ENCODE measurements around the gene STK38L. TPM values are rescaled to one million over a fixed set of nuclear protein-coding genes. Genes with fewer than 3 reads are reported as not detected.

The STK38L gene
- total RNA-seq, 1 experiment from 2014 or later = 25.2 TPM

DNA sequence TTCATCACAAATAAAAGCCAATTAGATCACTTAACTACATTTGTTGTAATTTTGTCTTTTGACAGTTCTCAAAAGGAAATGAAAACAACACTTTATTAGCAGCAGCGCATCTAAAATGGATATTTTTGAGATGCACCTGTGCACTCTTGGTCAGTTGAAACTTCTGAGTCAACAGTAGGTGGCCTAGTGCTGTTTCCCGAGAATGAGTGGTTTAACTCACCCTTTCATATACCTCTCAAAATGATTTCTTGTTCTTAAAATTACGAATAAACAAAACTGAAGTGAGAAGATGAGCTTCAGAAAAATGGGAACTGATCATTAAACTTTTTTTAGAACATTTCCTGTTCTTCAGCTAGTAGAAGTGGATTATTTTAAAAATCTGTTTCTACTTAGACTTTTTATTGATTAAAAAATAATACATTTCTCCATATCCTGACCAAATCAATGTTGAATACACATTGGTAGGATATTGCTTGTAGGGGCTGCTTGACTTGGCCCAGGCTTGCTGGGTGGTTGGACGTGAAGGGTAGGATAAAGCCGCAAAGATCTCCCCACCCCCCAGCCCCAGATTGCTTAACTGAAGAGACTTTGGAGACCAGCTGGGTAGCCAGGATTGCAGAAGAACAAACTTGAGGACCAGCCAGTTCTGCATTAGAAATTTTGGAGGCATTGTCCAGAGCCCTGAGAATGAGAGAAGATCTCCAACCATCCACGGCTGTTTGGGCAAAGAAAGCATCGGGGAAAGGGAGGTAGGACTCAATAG lies 22.3 kb upstream of the STK38L start:
- intact Hi-C loops (cut with micrococcal nuclease; ENCODE audit: unreplicated experiment) (no loop called here), in situ Hi-C loops (cut with HindIII; ENCODE audit: low pct_unique_long_range_greater_than_20kb, low sequenced_read_pairs) (no loop called here)
- no TSS peak for BruUV-seq (replicated peaks)
- no peaks in the 10 kb centered on the region for H3K9me3 ChIP-seq (ENCODE audit: control insufficient read depth, insufficient read depth, low read depth, low read length)
- H3K27me3 ChIP-seq (ENCODE audit: control insufficient read depth, insufficient read depth, low read length) = peaks cover 4% of the 10 kb centered on the region; the same call in 1 of the 2 replicates
- DNase-seq (ENCODE audit: low read depth, low spot score) (no peak), ATAC-seq (no peak)
- no peak for TF ChIP-seq POLR2AphosphoS5 (IDR thresholded peaks at IDR 0.05; ENCODE audit: low read depth, low read length)
- no peak for TF ChIP-seq TCF7L2 (IDR thresholded peaks at IDR 0.05; ENCODE audit: low read depth, low read length)
- TF ChIP-seq CTCF (IDR thresholded peaks at IDR 0.05) = no peak
- TF ChIP-seq SIN3A (IDR thresholded peaks at IDR 0.05; ENCODE audit: borderline replicate concordance, insufficient read depth, low read depth, low read length) = no peak
- TF ChIP-seq, protein P1, sequence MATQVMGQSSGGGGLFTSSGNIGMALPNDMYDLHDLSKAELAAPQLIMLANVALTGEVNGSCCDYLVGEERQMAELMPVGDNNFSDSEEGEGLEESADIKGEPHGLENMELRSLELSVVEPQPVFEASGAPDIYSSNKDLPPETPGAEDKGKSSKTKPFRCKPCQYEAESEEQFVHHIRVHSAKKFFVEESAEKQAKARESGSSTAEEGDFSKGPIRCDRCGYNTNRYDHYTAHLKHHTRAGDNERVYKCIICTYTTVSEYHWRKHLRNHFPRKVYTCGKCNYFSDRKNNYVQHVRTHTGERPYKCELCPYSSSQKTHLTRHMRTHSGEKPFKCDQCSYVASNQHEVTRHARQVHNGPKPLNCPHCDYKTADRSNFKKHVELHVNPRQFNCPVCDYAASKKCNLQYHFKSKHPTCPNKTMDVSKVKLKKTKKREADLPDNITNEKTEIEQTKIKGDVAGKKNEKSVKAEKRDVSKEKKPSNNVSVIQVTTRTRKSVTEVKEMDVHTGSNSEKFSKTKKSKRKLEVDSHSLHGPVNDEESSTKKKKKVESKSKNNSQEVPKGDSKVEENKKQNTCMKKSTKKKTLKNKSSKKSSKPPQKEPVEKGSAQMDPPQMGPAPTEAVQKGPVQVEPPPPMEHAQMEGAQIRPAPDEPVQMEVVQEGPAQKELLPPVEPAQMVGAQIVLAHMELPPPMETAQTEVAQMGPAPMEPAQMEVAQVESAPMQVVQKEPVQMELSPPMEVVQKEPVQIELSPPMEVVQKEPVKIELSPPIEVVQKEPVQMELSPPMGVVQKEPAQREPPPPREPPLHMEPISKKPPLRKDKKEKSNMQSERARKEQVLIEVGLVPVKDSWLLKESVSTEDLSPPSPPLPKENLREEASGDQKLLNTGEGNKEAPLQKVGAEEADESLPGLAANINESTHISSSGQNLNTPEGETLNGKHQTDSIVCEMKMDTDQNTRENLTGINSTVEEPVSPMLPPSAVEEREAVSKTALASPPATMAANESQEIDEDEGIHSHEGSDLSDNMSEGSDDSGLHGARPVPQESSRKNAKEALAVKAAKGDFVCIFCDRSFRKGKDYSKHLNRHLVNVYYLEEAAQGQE (IDR thresholded peaks at IDR 0.05; ENCODE audit: insufficient read depth in 1 of 2, low read depth in 2 of 2, low read length in 1 of 2) = no peak
- no peaks in the 10 kb centered on the region for H3K4me1 ChIP-seq (ENCODE audit: control insufficient read depth, insufficient read depth, low read length)
- POLR2A ChIA-PET = interaction anchor here (0.7 kb wide), 1 partner anchor 32 kb away, joined by 6 read pairs; no protein-coding TSS in a partner anchor
- CTCF ChIA-PET = no interaction called here
- H3K4me3 ChIP-seq (ENCODE audit: low read depth in 2 of 2, low read length in 2 of 2) = no peak overlapping the region
- H3K27ac ChIP-seq (ENCODE audit: low read length) = no peak overlapping the region
- H3K36me3 ChIP-seq (ENCODE audit: control insufficient read depth, insufficient read depth, low read length) = no peaks in the 10 kb centered on the region

DNA sequence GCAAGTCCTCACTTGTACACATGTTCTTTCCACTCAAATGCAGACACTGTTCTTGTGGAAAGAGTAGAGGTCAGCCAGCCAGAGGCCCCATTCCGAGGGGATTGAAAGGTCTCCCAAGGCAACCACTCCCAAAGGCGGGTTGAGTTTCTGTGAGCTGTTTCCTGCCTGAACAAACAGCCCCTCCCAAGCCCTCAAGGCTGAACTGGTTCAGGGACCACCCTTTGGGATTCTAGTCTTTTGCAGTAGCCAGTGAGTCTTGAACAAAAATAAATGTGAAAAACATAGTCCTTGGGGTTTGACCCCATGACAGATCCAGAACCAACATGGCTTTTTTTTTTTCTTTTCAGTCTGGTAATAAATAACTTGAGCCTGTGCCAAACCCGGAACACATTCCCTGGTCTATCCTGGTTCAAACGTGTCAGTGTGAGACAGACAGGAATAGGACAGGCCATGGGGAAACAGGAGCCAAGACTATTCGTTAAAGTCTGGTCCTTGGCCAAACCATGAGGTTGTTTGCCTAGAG lies 17.6 kb upstream of the STK38L start:
- ATAC-seq (no peak), DNase-seq (ENCODE audit: low read depth, low spot score) (no peak)
- Histone ChIP-seq H3K36me3 (ENCODE audit: control insufficient read depth, insufficient read depth, low read length) (no peaks in the 10 kb centered on the region), H3K27ac (ENCODE audit: low read length) (no peak overlapping the region), H3K9me3 (ENCODE audit: control insufficient read depth, insufficient read depth, low read depth, low read length) (no peaks in the 10 kb centered on the region), H3K27me3 (ENCODE audit: control insufficient read depth, insufficient read depth, low read length) (peaks cover 4% of the 10 kb centered on the region; the same call in 1 of the 2 replicates), H3K4me1 (ENCODE audit: control insufficient read depth, insufficient read depth, low read length) (no peaks in the 10 kb centered on the region), H3K4me3 (ENCODE audit: low read depth in 2 of 2, low read length in 2 of 2) (no peak overlapping the region)
- in situ Hi-C loops (cut with HindIII; ENCODE audit: low pct_unique_long_range_greater_than_20kb, low sequenced_read_pairs) = no loop called here
- no TSS peak for BruUV-seq (replicated peaks)
- POLR2A ChIA-PET = no interaction called here
- intact Hi-C loops (cut with micrococcal nuclease; ENCODE audit: unreplicated experiment) = no loop called here
- TF ChIP-seq, protein P1 (IDR thresholded peaks at IDR 0.05; ENCODE audit: insufficient read depth in 1 of 2, low read depth in 2 of 2, low read length in 1 of 2) = no peak
- TF ChIP-seq CTCF (IDR thresholded peaks at IDR 0.05) (no peak), POLR2AphosphoS5 (IDR thresholded peaks at IDR 0.05; ENCODE audit: low read depth, low read length) (no peak), SIN3A (IDR thresholded peaks at IDR 0.05; ENCODE audit: borderline replicate concordance, insufficient read depth, low read depth, low read length) (no peak), TCF7L2 (IDR thresholded peaks at IDR 0.05; ENCODE audit: low read depth, low read length) (no peak)
- CTCF ChIA-PET = no interaction called here
